BJ (cell line): ENCODE results near the gene KREMEN1. TPM values are rescaled to one million over a fixed set of nuclear protein-coding genes. Genes with fewer than 3 reads are reported as not detected.

Source experiments
- CTCF ChIA-PET: fragments of 350-600 bp; formaldehyde crosslinking; extraction: SDS; loops from one replicate; lab custom pipeline; 2021; ENCODE audit warnings: antibody characterized with exemption, inconsistent platforms; lab: Yijun Ruan, JAX
- POLR2A ChIA-PET: fragments of 300-600 bp; sonication (Branson Sonifier 250); formaldehyde crosslinking; extraction: SDS; loops from one replicate; lab custom pipeline; 2021; ENCODE audit warnings: antibody characterized with exemption; lab: Charles Lee
- DNase-seq: peaks from one replicate; pipeline ENCODE4 v3.0.0-alpha.2; 2011; ENCODE audit warnings: low read depth
- H3K27me3 ChIP-seq: 2 replicates; pipeline ENCODE4 v1.6.0; 2011; ENCODE audit warnings: low read length; ENCODE audit not compliant: control insufficient read depth, insufficient read depth
- H3K36me3 ChIP-seq: 2 replicates; pipeline ENCODE4 v1.5.1; 2011; ENCODE audit warnings: low read length; ENCODE audit not compliant: control insufficient read depth, insufficient read depth
- H3K4me3 ChIP-seq: 2 replicates; pipeline ENCODE4 v1.5.1; 2011; ENCODE audit warnings: low read depth, mild to moderate bottlenecking, control low read depth, low read length
- polyA plus RNA-seq: library from polyadenylated mRNA; depleted of rRNA; stranded (reverse); fragments of >200 nt; gene quantifications from 2 replicates; pipeline ENCODE4 v1.2.3, GENCODE V29; 2011
- TF ChIP-seq, protein P1 (sequence below): IDR thresholded peaks from 2 replicates; pipeline ENCODE4 v1.5.1; 2011; ENCODE audit warnings: low read depth, mild to moderate bottlenecking, control low read depth, inconsistent platforms, low read length, moderate library complexity; ENCODE audit not compliant: insufficient read depth

Gene KREMEN1
- polyA plus RNA-seq, 1 experiment: 2.1 TPM

DNA sequence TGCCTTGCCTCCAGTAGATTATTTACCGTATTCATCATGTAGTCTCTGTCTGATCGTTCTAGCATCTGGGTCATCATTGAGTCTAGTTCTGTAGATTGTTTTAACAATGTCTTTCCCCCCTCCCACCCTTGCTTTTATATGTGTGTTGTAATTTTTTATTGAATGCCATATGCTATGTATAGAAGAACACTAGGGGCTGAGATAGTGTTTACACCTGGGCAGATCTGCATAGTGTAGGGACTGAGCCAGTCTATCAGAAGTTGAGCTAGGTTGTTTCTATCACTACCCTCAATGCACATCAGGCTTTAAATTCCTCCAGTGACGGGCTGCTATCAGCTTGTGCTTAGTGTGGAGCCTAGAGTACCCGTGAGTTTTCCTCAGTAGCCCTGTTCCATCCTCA is 61.6 kb downstream of the KREMEN1 start:
- ChIA-PET CTCF (interaction anchor here (0.6 to 3.2 kb wide), 4 partner anchors 10 to 250 kb away, joined by 3 to 9 read pairs (median 4); no protein-coding TSS in a partner anchor), POLR2A (no interaction called here)
- TF ChIP-seq, protein P1, sequence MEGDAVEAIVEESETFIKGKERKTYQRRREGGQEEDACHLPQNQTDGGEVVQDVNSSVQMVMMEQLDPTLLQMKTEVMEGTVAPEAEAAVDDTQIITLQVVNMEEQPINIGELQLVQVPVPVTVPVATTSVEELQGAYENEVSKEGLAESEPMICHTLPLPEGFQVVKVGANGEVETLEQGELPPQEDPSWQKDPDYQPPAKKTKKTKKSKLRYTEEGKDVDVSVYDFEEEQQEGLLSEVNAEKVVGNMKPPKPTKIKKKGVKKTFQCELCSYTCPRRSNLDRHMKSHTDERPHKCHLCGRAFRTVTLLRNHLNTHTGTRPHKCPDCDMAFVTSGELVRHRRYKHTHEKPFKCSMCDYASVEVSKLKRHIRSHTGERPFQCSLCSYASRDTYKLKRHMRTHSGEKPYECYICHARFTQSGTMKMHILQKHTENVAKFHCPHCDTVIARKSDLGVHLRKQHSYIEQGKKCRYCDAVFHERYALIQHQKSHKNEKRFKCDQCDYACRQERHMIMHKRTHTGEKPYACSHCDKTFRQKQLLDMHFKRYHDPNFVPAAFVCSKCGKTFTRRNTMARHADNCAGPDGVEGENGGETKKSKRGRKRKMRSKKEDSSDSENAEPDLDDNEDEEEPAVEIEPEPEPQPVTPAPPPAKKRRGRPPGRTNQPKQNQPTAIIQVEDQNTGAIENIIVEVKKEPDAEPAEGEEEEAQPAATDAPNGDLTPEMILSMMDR: no peak
- no peak for DNase-seq
- Histone ChIP-seq H3K36me3 (no peaks in the 10 kb centered on the region), H3K27me3 (peaks cover 2% of the 10 kb centered on the region), H3K4me3 (no peak overlapping the region)

- CTCF ChIA-PET: no interaction called here
- TF ChIP-seq, protein P1: no peak
- POLR2A ChIA-PET: no interaction called here
- Histone ChIP-seq H3K4me3 (no peak overlapping the region), H3K36me3 (no peaks in the 10 kb centered on the region), H3K27me3 (peaks cover 2% of the 10 kb centered on the region)
- no peak for DNase-seq
Observed at GRCh38 chr22:29136782-29137700, 64.2 kb downstream of the KREMEN1 start.

- Histone ChIP-seq H3K4me3 (no peak overlapping the region), H3K27me3 (peaks cover 2% of the 10 kb centered on the region), H3K36me3 (no peaks in the 10 kb centered on the region)
- no peak for DNase-seq
- TF ChIP-seq, protein P1: no peak
- POLR2A ChIA-PET: no interaction called here
- CTCF ChIA-PET: interaction anchor here (0.5 to 2.5 kb wide), 3 partner anchors 15 to 107 kb away, joined by 3 to 18 read pairs (median 3); partner anchors contain the start of gene C22orf31
Observed at GRCh38 chr22:29138556-29139305, 65.9 kb downstream of the KREMEN1 start.

DNA sequence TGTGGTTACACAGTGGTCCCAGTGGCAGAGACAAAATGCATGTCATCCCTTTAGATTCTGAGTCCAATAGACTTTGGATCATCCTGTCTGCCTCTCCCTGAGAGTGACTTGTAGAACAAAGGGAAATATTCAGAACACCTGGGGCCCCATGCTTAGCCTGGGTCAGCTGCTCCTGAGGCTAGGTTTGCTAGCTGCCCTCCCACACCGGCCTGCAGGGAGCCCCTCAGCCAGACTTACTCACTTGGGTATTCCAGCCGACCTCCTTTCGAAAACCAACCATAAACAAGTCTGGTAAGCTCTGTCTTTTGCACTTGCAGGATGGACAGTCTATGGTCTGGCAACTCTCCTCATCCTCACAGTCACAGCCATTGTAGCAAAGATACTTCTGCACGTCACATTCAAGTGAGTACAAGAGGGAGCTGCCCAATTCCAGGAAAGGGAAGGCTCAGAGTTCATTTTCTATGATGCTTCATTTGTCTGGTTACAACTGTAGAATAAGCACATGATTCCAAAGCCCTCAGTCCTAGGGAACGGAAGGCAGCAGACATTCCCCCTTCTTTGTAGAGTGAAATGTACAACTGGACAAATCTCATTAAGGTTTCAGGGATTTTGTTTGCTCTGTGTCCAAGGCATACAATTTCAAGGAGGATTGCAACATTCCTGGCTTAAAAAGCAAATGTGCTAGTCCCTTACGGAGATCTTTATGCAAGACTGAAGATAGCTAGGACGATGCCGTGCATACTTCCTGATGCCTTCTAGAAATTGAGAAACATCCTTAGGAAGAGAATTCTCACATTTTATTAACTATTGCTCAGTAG is 67.3 kb downstream of the KREMEN1 start:
- POLR2A ChIA-PET: interaction anchor here (0.6 kb wide), 1 partner anchor 504 kb away, joined by 3 read pairs; no protein-coding TSS in a partner anchor
- DNase-seq: no peak
- Histone ChIP-seq H3K36me3 (no peaks in the 10 kb centered on the region; the same call in 1 of the 2 replicates), H3K27me3 (no peaks in the 10 kb centered on the region), H3K4me3 (no peak overlapping the region)
- TF ChIP-seq, protein P1: no peak
- CTCF ChIA-PET: interaction anchor here (0.7 to 2.5 kb wide), 4 partner anchors 10 to 285 kb away, joined by 3 to 18 read pairs (median 6); no protein-coding TSS in a partner anchor
